ENCODE results near the gene S100A2.

Gene S100A2

DNA sequence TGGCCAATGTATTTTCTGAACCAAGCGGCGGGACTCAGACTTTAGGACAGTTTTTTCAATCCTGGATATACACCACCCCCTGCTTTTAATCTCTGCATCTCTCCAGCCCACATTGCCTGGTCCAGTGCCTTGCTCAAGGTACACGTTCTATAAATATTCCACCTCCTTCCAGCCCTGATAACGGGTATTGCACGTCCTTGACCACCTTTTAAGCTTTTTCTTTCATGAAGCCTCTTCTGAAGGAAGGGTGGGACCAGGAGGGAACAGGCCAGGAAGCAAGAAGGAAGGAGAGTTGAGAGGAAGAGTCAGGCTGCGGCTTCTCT lies 43.9 kb upstream of the S100A2 start:
- H3K4me1 ChIP-seq (ENCODE audit: control insufficient read depth, insufficient read depth, low read length): peaks cover 14% of the 10 kb centered on the region
- H3K27me3 ChIP-seq (ENCODE audit: control insufficient read depth, insufficient read depth, low read length): no peaks in the 10 kb centered on the region
- no peaks in the 10 kb centered on the region for H3K9me3 ChIP-seq (ENCODE audit: control insufficient read depth, insufficient read depth, low read length)
- no peaks in the 10 kb centered on the region for H3K36me3 ChIP-seq (ENCODE audit: control insufficient read depth, insufficient read depth, low read length)
- WGBS (ENCODE audit: insufficient coverage, insufficient read length): no CpG with 5 or more reads among the region's 6 CpGs
- no peak overlapping the region for H3K27ac ChIP-seq (ENCODE audit: low read length)
- DNase-seq (ENCODE audit: low read depth, low spot score): no peak
- no peak overlapping the region for H3K4me3 ChIP-seq (ENCODE audit: low read length)

DNA sequence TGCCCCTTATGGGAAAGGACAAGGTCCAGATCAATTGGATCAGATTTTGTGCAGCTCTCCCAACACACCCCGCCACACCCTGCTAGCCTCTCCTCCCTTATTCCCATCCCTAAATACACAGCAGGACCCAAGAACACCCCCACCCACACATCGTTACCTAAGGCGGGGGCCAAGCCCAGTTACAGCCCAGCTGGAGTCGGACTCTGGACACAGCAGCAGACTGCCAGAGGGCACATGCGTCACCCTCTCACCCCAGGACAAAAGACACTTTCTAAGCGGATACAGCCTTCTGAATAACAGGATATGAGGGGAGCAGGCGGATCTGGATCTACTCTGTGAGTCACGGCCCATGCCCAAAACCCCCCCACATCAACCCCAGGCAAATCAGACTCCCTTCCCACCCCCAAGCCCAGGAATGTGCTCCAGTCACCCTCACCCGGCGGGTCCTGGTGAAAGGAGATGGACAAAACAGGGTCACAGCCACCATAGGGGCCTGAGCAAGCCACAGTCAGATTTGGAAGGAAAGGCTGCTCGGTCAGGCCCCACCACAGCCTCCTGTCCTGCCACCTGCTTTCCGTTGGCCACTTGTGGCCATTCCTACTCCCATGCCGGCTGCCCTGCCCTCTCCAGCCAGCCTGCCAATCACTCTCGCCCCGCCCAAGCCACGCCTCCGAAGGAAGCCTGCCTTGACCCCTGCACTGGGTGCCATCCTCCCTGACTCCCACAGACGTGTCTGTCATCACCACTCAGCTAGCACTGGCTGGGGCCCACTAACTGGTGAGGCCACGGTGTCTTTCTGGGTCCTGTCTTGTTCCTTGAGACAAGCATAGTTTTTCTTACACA lies 43.3 kb upstream of the S100A2 start:
- Histone ChIP-seq H3K36me3 (ENCODE audit: control insufficient read depth, insufficient read depth, low read length) (no peaks in the 10 kb centered on the region), H3K27ac (ENCODE audit: low read length) (no peak overlapping the region), H3K9me3 (ENCODE audit: control insufficient read depth, insufficient read depth, low read length) (no peaks in the 10 kb centered on the region), H3K4me3 (ENCODE audit: low read length) (no peak overlapping the region), H3K27me3 (ENCODE audit: control insufficient read depth, insufficient read depth, low read length) (no peaks in the 10 kb centered on the region), H3K4me1 (ENCODE audit: control insufficient read depth, insufficient read depth, low read length) (peaks cover 14% of the 10 kb centered on the region)
- no CpG with 5 or more reads among the region's 19 CpGs for WGBS (ENCODE audit: insufficient coverage, insufficient read length)
- DNase-seq (ENCODE audit: low read depth, low spot score): no peak

DNA sequence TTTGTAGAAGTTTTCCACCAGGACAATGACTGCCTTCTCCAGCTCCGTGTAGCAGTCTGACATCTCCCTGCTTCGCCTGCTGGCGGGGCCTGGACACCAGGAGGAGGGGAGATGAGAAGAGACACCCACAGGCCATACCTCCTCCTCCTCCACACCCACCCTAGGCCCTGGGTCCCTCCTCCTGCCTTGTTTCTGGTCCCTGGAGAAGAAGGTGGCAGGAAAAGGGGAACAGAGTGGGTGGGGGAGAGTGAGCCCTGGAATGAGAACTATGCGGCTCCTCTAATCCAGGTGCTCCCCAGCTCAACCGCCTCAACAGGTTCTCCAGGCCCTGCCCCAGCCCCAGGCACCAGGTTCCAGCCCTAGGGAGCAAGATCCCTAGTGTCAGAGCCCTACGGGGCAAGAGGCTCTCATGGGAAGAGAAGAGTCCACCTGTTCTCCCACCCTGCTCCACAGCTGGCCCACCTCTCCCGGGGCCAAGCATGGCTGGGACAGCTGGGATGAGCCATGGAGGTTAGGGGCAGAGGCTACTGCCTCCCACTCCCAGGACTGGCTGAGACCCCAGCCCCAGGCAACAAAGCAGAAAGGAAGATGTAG lies 42.5 kb upstream of the S100A2 start:
- Histone ChIP-seq H3K4me3 (ENCODE audit: low read length) (no peak overlapping the region), H3K9me3 (ENCODE audit: control insufficient read depth, insufficient read depth, low read length) (no peaks in the 10 kb centered on the region), H3K27me3 (ENCODE audit: control insufficient read depth, insufficient read depth, low read length) (no peaks in the 10 kb centered on the region), H3K27ac (ENCODE audit: low read length) (no peak overlapping the region), H3K4me1 (ENCODE audit: control insufficient read depth, insufficient read depth, low read length) (peaks cover 13% of the 10 kb centered on the region), H3K36me3 (ENCODE audit: control insufficient read depth, insufficient read depth, low read length) (no peaks in the 10 kb centered on the region)
- no peak for DNase-seq (ENCODE audit: low read depth, low spot score)
- WGBS (ENCODE audit: insufficient coverage, insufficient read length): no CpG with 5 or more reads among the region's 7 CpGs

DNA sequence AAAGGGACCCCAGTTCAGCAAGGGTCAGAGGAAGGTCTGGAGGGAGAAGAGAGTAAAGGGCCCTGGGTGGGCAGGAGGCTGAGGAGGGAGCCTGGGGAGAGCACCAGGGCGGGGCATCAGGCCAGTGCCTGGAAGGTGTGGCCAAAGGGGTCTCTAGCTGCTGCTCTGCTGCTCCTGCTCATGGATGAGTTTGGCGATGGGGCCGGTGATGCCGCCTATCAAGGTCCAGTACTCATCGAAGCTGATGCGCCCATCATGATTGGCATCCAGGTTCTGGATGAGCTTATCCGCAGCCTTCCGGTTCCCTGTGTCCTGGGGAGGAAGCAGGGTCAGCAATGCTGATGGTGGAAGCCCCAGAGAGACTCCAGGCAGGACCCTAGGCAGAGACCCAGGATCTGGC lies 41.7 kb upstream of the S100A2 start:
- H3K4me3 ChIP-seq (ENCODE audit: low read length): no peak overlapping the region
- peaks cover 9% of the 10 kb centered on the region for H3K4me1 ChIP-seq (ENCODE audit: control insufficient read depth, insufficient read depth, low read length)
- H3K27ac ChIP-seq (ENCODE audit: low read length): no peak overlapping the region
- DNase-seq (ENCODE audit: low read depth, low spot score): no peak
- H3K36me3 ChIP-seq (ENCODE audit: control insufficient read depth, insufficient read depth, low read length): no peaks in the 10 kb centered on the region
- no CpG with 5 or more reads among the region's 8 CpGs for WGBS (ENCODE audit: insufficient coverage, insufficient read length)
- no peaks in the 10 kb centered on the region for H3K9me3 ChIP-seq (ENCODE audit: control insufficient read depth, insufficient read depth, low read length)
- H3K27me3 ChIP-seq (ENCODE audit: control insufficient read depth, insufficient read depth, low read length): no peaks in the 10 kb centered on the region

- DNase-seq (ENCODE audit: low read depth, low spot score): no peak
- H3K4me3 ChIP-seq (ENCODE audit: low read length): no peak overlapping the region
- H3K9me3 ChIP-seq (ENCODE audit: control insufficient read depth, insufficient read depth, low read length): no peaks in the 10 kb centered on the region
- H3K27me3 ChIP-seq (ENCODE audit: control insufficient read depth, insufficient read depth, low read length): no peaks in the 10 kb centered on the region
- H3K27ac ChIP-seq (ENCODE audit: low read length): no peak overlapping the region
- H3K36me3 ChIP-seq (ENCODE audit: control insufficient read depth, insufficient read depth, low read length): no peaks in the 10 kb centered on the region
- peaks cover 6% of the 10 kb centered on the region; the same call in 1 of the 2 replicates for H3K4me1 ChIP-seq (ENCODE audit: control insufficient read depth, insufficient read depth, low read length)
- WGBS (ENCODE audit: insufficient coverage, insufficient read length): no CpG with 5 or more reads among the region's 11 CpGs
These were observed 40.5 kb upstream of the S100A2 start for GRCh38 chr1:153606194-153606593.

DNA sequence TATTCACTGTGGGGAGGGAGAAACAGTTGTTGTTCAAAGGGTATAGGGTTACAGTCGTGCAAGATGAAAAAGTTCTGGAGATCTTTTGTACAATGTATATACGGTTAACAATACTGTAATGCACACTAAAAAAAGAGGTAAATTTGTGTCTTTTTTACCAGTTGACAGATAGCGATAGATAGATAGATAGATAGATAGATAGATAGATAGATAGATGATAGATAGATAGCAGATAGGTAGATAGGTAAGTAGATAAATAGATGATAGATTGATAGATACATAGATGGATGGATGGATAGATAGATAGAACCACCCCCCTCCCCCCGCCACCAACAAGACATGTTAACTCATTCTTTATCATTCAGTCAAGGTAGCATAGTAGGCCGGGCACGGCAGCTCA lies 37.1 kb upstream of the S100A2 start:
- no peak for DNase-seq (ENCODE audit: low read depth, low spot score)
- no peaks in the 10 kb centered on the region for H3K27me3 ChIP-seq (ENCODE audit: control insufficient read depth, insufficient read depth, low read length)
- no peak overlapping the region for H3K27ac ChIP-seq (ENCODE audit: low read length)
- H3K36me3 ChIP-seq (ENCODE audit: control insufficient read depth, insufficient read depth, low read length): no peaks in the 10 kb centered on the region
- H3K4me1 ChIP-seq (ENCODE audit: control insufficient read depth, insufficient read depth, low read length): peaks cover 5% of the 10 kb centered on the region
- H3K4me3 ChIP-seq (ENCODE audit: low read length): no peak overlapping the region
- no CpG with 5 or more reads among the region's 6 CpGs for WGBS (ENCODE audit: insufficient coverage, insufficient read length)
- H3K9me3 ChIP-seq (ENCODE audit: control insufficient read depth, insufficient read depth, low read length): no peaks in the 10 kb centered on the region

- Histone ChIP-seq H3K36me3 (ENCODE audit: control insufficient read depth, insufficient read depth, low read length) (no peaks in the 10 kb centered on the region), H3K27ac (ENCODE audit: low read length) (no peak overlapping the region), H3K4me1 (ENCODE audit: control insufficient read depth, insufficient read depth, low read length) (peaks cover 5% of the 10 kb centered on the region), H3K4me3 (ENCODE audit: low read length) (no peak overlapping the region), H3K27me3 (ENCODE audit: control insufficient read depth, insufficient read depth, low read length) (no peaks in the 10 kb centered on the region), H3K9me3 (ENCODE audit: control insufficient read depth, insufficient read depth, low read length) (no peaks in the 10 kb centered on the region)
- DNase-seq (ENCODE audit: low read depth, low spot score): no peak
- WGBS (ENCODE audit: insufficient coverage, insufficient read length): no CpG with 5 or more reads among the region's 7 CpGs
These were observed 34.2 kb upstream of the S100A2 start for GRCh38 chr1:153599847-153600246.

GRCh38 chr1:153598309-153599172 lies 32.9 kb upstream of the S100A2 start:
- Histone ChIP-seq H3K27me3 (ENCODE audit: control insufficient read depth, insufficient read depth, low read length) (no peaks in the 10 kb centered on the region), H3K4me1 (ENCODE audit: control insufficient read depth, insufficient read depth, low read length) (peaks cover 5% of the 10 kb centered on the region), H3K4me3 (ENCODE audit: low read length) (no peak overlapping the region), H3K36me3 (ENCODE audit: control insufficient read depth, insufficient read depth, low read length) (no peaks in the 10 kb centered on the region), H3K27ac (ENCODE audit: low read length) (no peak overlapping the region), H3K9me3 (ENCODE audit: control insufficient read depth, insufficient read depth, low read length) (no peaks in the 10 kb centered on the region)
- WGBS (ENCODE audit: insufficient coverage, insufficient read length): no CpG with 5 or more reads among the region's 7 CpGs
- peak; percentile 70 for DNase-seq (ENCODE audit: low read depth, low spot score)

- Histone ChIP-seq H3K27me3 (ENCODE audit: control insufficient read depth, insufficient read depth, low read length) (no peaks in the 10 kb centered on the region), H3K36me3 (ENCODE audit: control insufficient read depth, insufficient read depth, low read length) (no peaks in the 10 kb centered on the region)
- WGBS (ENCODE audit: insufficient coverage, insufficient read length): no CpG with 5 or more reads among the region's 6 CpGs
These were observed 31.6 kb upstream of the S100A2 start for GRCh38 chr1:153597206-153597605.

DNA sequence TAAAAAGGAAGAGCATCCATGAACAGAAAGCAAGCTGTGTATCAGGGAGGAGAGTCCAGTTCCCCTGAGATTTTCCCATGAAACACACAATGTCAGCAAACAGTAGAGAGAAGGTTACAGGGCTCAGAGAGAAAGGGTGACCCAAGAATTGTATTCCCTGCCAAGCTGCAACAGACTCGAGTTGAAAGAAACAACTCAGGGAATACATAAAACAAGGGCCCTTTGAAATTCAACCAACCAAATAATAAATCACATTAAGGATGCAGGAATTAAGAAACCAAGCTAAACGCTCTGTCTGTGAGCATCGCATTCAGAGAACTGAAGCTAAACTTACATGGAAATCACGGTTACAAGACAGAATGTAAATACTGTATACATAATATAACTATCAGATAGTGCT lies 27.1 kb upstream of the S100A2 start:
- no peak for DNase-seq (ENCODE audit: low read depth, low spot score)
- no CpG with 5 or more reads among the region's 4 CpGs for WGBS (ENCODE audit: insufficient coverage, insufficient read length)
- no peaks in the 10 kb centered on the region for H3K4me1 ChIP-seq (ENCODE audit: control insufficient read depth, insufficient read depth, low read length)
- no peaks in the 10 kb centered on the region for H3K9me3 ChIP-seq (ENCODE audit: control insufficient read depth, insufficient read depth, low read length)
- H3K4me3 ChIP-seq (ENCODE audit: low read length): no peak overlapping the region
- H3K27me3 ChIP-seq (ENCODE audit: control insufficient read depth, insufficient read depth, low read length): no peaks in the 10 kb centered on the region
- H3K36me3 ChIP-seq (ENCODE audit: control insufficient read depth, insufficient read depth, low read length): no peaks in the 10 kb centered on the region
- H3K27ac ChIP-seq (ENCODE audit: low read length): no peak overlapping the region

More at GRCh38 chr1:153597206-153597605, 31.6 kb upstream of the S100A2 start:
- Histone ChIP-seq H3K9me3 (ENCODE audit: control insufficient read depth, insufficient read depth, low read length) (no peaks in the 10 kb centered on the region), H3K27ac (ENCODE audit: low read length) (no peak overlapping the region), H3K4me3 (ENCODE audit: low read length) (no peak overlapping the region), H3K4me1 (ENCODE audit: control insufficient read depth, insufficient read depth, low read length) (peaks cover 5% of the 10 kb centered on the region)
- no peak for DNase-seq (ENCODE audit: low read depth, low spot score)
